ENCODE results near the gene OAF.

Gene OAF

DNA sequence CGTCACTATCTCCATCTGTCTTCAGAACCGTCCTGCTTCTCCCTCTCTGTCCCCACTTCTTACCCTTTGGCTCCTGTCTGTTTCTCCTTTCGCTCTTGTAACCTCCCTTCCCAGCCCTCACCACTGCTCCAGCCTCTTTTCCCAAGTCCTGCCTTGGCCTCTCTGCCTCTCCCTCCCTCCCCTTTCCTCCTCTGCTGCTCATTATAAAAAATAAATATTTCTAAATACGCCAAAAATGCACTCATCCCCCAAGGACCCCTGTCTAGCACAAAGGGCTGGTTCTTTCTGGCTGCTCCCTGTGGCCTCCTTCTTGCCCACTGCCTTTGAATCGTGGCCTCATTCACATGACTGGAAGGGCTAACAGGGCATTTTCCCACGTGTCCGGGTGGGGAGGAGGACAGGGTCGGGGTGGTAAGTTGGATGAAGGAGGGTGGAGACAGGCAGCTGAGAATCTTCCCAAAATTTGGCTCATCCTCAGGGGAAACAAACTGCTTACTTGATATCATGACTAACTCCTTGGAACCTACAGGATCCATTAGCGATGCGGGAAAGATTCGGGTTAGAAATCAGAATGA lies 26.4 kb upstream of the OAF start:
- no peak for DNase-seq

GRCh38 chr11:120184946-120185705 lies 25.7 kb upstream of the OAF start:
- no peak for DNase-seq

DNA sequence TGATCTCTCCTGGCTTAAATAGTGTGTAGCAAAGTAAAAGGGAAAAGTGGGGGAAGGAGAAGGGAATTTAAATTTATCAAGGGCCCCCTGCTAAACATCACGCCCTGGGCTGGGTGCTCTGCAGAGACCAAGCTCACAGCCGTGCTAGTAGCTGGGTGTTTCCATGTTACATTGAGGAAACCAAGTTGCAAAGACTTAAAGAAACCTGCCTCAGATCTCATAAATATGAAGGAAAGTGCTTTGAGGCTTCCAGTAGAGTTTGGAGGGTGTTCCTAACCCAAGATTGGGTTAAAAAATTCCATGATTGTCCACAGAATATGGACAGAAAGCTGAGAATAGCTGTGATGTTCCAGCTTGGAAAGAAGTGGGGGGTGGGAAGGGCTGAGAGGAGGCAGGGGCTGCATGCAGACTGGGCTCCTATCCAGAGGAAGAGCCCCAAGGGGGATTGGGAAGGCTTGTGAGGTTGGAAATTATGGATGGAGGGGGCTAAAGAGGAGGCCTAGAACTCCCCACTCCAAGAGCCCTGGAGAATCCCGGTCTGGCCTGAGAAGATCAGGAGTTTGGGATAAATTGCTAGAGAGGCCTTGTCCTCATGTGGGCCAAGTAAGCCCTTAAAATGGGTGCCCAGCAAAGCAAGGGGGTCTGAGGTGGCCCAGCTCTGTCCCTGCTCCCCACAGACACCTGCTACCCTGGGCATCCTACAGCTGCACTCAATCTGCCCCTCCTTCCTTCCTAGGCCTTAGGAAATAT lies 25.0 kb upstream of the OAF start:
- no peak for DNase-seq

DNA sequence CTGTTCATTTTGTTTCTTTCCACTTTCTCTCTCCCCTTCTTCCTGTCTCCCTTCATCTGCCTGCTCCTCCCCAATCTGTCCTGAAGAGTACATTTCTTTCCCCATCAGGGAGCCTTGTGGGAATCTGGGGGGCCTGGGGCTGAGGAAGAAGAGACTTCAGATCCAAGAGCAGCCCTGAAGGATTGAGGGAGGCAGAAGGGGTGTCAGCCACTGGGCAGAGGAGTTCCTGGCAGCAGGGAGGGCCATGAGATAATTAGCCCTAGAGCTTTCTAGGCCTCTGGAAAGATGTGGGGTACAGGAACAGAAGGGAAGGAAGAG lies 24.4 kb upstream of the OAF start:
- DNase-seq: no peak

DNA sequence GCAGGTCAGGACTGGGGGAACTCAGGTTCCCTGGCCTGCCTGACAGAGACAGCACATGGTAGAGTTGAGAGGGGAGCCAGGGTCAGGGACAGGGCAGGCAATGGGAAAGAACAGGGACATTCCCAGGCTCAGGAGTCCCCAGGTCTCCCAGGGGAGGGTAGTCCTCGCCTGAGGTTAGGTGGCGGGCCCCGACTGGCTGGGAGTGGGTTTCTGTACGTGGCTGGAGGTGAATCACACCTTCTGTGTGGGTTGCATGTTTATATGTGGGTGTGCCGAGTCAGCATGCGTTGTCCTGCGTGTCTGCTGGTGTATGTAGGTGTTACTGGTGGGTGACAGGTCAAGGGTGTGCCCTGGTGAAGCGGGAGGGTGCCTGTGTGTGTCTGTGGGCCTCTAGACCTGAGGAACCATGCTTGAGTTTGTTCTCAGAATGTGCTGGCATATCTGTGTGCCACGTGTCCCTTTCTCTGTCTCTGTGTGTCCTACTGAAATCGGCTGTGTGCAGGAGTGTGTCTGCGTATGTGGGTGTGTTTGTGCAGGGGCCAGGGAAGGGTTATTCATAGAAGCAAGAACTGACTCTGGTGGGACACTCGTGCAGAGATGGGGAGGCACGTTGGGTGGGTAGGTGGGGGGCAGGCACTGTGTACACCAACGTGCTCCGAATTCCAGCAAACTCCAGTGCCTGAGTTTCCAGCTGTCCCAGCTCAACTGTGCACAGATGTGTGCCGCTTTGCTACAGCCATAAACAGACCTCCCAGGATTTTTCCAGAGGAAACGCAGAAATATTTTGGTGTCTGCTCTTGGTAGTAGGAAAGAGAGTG lies 23.8 kb upstream of the OAF start:
- DNase-seq: no peak

DNA sequence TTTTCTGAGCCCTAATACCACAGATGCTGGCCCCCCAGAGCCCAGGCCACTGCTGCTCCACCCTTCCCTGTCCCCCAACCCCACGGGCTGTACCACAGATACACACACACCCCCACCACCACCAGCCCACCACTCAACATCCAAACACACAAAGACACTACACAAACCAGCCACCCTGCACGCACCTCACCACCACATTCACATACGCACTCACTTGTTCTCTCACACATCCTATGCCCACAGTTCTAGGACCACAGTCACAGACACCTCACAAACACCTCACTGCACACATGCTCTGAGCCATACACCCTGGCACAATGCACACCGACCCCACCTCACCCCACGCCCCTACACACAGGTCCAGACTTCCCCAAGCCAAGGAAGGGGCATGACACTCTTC lies 22.5 kb upstream of the OAF start:
- no peak for DNase-seq

DNA sequence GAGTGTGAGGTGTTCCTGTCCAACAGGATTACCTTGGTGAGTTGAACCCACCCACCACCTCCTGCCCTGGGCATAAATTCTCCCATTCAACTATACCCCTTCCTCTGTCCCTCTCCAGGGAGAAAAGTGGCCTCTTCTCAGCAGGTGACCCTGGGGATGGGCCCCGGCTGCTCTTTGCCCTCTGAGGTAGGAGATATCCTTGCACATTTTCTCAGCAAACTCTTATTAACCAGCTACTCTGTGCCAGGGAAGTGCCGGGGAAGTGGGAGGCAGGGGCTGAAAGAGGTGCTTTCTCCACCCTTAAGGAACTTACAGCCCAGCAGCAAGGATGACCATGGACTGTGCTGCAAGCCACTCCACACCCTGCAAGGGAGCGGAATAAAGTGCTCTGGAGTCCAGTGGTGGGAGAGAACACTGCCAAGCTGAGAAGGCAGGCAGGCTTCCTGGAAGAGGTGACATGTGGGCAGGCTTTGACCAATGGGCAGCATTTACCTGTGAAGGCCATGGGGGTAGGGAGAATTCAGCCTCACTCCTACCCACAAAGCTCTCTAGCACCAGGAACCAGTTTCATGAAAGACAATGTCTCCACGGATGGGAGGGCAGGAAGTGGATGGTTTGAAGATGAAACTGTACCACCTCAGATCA lies 21.9 kb upstream of the OAF start:
- DNase-seq: no peak

- DNase-seq: no peak
Measured at GRCh38 chr11:120191058-120191457, 19.8 kb upstream of the OAF start.

DNA sequence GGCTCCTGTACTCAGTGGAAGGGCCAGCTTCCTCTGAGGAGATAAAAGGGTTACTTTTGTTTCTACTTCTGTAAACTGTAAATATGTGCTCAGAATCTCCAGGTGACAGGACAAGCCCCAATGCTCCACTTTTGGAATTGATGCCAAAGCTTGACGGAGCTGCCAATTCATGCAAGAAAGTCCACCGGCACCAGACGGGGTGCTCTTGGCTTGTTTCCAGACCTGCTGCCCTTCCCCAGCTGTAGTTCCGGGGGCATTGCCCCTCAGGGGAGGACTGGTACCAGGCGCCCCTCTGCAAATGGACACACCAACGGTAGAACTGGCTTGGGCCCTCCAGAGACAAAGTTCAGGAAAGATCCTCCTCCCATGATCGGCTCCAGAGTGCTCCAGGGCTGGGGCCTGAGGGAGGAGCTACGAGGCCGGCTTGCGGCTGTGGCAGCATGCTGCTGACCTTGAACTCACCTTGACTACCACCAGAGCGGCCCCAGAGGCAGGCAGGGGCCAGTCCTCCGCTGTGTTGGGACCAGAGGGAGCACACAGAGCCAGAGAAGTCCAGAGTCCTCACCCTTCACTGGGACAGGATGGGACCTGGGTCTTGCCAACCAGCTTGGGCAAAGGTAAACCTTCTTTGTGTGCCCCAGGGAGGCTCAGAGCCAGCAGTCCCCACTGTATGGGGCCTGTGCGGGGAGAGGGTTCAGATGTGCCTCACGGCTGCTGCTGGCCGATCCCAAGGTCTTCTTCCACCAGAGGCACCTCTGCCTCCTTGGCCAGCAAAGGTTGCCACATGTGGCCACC lies 17.8 kb upstream of the OAF start:
- DNase-seq: no peak

GRCh38 chr11:120194166-120194565 lies 16.7 kb upstream of the OAF start:
- DNase-seq: no peak

GRCh38 chr11:120195601-120196320 lies 15.1 kb upstream of the OAF start:
- no peak for DNase-seq

DNA sequence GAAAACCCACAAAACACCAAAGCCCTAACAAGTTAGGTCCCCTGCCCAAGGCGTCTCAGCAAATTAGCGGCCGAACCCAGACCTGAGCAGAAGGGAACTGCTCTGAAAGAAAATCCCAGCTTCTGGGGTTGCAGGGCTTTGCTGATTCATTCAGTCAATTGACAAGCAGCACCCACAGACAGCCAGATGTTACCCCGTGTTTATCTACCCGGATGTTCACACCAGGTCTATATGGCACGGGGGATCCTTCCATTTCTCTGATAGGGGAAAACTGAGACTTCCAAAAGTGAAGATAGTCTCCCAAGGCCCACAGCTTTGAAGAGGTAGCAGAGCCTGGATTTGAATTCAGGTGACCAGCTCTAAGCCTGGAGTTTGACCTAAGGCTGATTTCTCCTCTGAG lies 14.0 kb upstream of the OAF start:
- no peak for DNase-seq

- DNase-seq: no peak
Measured at GRCh38 chr11:120197251-120197891, 13.5 kb upstream of the OAF start.

DNA sequence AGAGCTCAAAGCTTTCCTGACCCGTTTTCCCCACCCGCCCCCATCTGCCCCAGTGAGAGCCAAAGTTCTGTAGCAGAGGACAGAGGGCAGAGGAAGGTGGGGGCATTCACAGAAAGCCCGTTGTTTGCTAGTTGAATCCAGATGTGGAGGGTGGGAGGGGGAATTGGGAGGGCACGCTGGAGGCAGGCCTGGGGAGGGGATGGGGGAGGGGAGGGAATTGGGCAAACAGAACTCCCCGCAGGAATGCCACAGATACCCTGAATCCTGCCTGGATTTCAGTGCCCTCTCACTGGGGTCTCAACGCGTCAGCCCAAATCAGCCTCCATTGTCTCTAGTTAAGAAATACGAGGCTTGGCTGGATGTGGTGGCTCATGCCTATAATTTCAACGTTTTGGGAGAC lies 12.9 kb upstream of the OAF start:
- DNase-seq: no peak

DNA sequence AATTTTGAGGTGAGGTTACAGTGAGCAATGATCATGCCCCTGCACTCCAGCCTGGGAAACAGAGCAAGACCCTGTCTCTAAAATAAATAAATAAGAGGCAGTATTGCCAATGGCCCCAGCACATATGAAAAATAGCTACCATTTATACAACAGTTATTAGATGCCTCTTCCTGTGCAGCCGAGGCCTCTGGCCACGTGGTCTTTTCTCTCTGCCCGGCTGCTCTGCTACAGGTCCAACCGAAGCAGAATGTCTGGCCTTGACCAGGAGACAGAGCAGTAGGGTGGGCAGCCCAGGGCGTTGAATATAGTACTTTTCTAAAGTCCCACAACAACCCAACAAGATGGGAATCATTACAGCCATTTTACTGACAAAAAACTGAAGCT lies 12.4 kb upstream of the OAF start:
- no peak for DNase-seq

- DNase-seq: no peak
Measured at GRCh38 chr11:120198787-120199469, 11.9 kb upstream of the OAF start.

- no peak for DNase-seq
Measured at GRCh38 chr11:120199613-120200012, 11.2 kb upstream of the OAF start.

DNA sequence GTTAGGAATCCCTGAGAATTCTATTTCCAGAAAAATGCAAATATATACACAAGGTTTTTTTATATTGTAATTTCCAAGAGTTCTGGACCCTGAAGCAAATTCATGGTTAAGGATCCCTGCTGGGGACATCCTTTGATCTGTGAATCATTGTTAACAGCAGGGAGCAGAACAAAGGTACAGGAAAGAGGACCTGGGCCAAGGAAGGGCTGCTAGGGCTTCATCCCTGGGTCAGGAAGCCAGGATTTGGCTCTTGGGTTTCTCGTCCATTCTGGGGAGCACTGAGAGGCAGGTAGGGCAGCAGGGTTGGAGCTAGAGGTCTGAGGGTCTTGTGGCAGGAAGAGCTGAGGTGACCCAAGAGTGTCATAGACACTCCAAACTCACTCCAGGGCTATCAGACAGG lies 10.2 kb upstream of the OAF start:
- no peak for DNase-seq

GRCh38 chr11:120201653-120202052 lies 9.2 kb upstream of the OAF start:
- no peak for DNase-seq

- no peak for DNase-seq
Measured at GRCh38 chr11:120203626-120204025, 7.2 kb upstream of the OAF start.

All from MV-4-11 (cell line).